HG02981 (cell line): ENCODE measurements around the gene ZNF571.

Experiments used
- ATAC-seq: cut with Tn5 transposase; IDR thresholded peaks from one replicate; pipeline ENCODE4 v1.9.1; 2021; ENCODE audit warnings: mild to moderate bottlenecking, moderate library complexity; ENCODE audit not compliant: unreplicated experiment

Gene ZNF571

GRCh38 chr19:37594304-37594981, at the start of gene ZNF571, which contains the start of gene ZNF540:
ZNF571 (minus strand) TSS chr19:37594792; CDS start chr19:37586676, 8,116 bp downstream.
ZNF540 (plus strand) TSS chr19:37594876; CDS start chr19:37598448, 3,572 bp downstream.
- ATAC-seq: peak; percentile 95

GRCh38 chr19:37635076-37636056, 40.8 kb upstream of the ZNF571 start:
- no peak for ATAC-seq

GRCh38 chr19:37594982-37595382, 390 bp upstream of the ZNF571 start:
- ATAC-seq: peak; percentile 28

- no peak for ATAC-seq
These were observed 642 bp downstream of the ZNF571 start for GRCh38 chr19:37593996-37594303.

GRCh38 chr19:37583340-37583739, 11.3 kb downstream of the ZNF571 start:
- ATAC-seq: no peak

- ATAC-seq: no peak
These were observed 22.4 kb downstream of the ZNF571 start for GRCh38 chr19:37572203-37572602.

- ATAC-seq: no peak
These were observed 29.3 kb downstream of the ZNF571 start for GRCh38 chr19:37565370-37565669.

- no peak for ATAC-seq
These were observed 29.8 kb downstream of the ZNF571 start for GRCh38 chr19:37564624-37565369.

GRCh38 chr19:37563518-37563917, 31.1 kb downstream of the ZNF571 start:
- no peak for ATAC-seq

GRCh38 chr19:37551129-37551993, 43.2 kb downstream of the ZNF571 start:
- ATAC-seq: no peak

GRCh38 chr19:37537391-37537947, 57.1 kb downstream of the ZNF571 start:
- no peak for ATAC-seq

- no peak for ATAC-seq
These were observed 74.7 kb downstream of the ZNF571 start for GRCh38 chr19:37519890-37520289.
